Fibroblast of peridontal ligament (primary cell): ENCODE results near the gene FAAH.

Experiments
- DNase-seq: peaks from one replicate; pipeline ENCODE4 v3.0.0-alpha.2; 2010; ENCODE audit errors: extremely low read depth

FAAH gene

GRCh38 chr1:46401154-46401913 lies 7.2 kb downstream of the FAAH start:
- DNase-seq = peak; percentile 25

- peak; percentile 96 for DNase-seq
Measured at GRCh38 chr1:46401964-46402626, 8.0 kb downstream of the FAAH start.

GRCh38 chr1:46403916-46404315 lies 9.8 kb downstream of the FAAH start:
- no peak for DNase-seq

- no peak for DNase-seq
Measured at GRCh38 chr1:46404482-46405196, 10.5 kb downstream of the FAAH start.

GRCh38 chr1:46405197-46405555 lies 11.1 kb downstream of the FAAH start:
- DNase-seq = no peak

- DNase-seq = no peak
Measured at GRCh38 chr1:46405724-46406123, 11.6 kb downstream of the FAAH start.

- no peak for DNase-seq
Measured at GRCh38 chr1:46406881-46407608, 12.9 kb downstream of the FAAH start.

GRCh38 chr1:46407636-46408035 lies 13.5 kb downstream of the FAAH start:
- no peak for DNase-seq

GRCh38 chr1:46408356-46409062 lies 14.4 kb downstream of the FAAH start:
- DNase-seq = peak; percentile 28

GRCh38 chr1:46409063-46409372 lies 14.9 kb downstream of the FAAH start:
- no peak for DNase-seq

- DNase-seq = no peak
Measured at GRCh38 chr1:46410156-46411009, 16.3 kb downstream of the FAAH start.

GRCh38 chr1:46411010-46411405 lies 16.9 kb downstream of the FAAH start:
- DNase-seq = no peak

- no peak for DNase-seq
Measured at GRCh38 chr1:46411601-46412341, 17.7 kb downstream of the FAAH start.

GRCh38 chr1:46412893-46413595 lies 18.9 kb downstream of the FAAH start:
- no peak for DNase-seq

- peak; percentile 8 for DNase-seq
Measured at GRCh38 chr1:46413596-46413985, 19.5 kb downstream of the FAAH start.

- no peak for DNase-seq
Measured at GRCh38 chr1:46415514-46415913, 21.4 kb downstream of the FAAH start.

- DNase-seq = no peak
Measured at GRCh38 chr1:46418976-46419375, 24.9 kb downstream of the FAAH start.

- DNase-seq = no peak
Measured at GRCh38 chr1:46420533-46420915, 26.4 kb downstream of the FAAH start.

- DNase-seq = no peak
Measured at GRCh38 chr1:46421739-46422138, 27.6 kb downstream of the FAAH start.
